HG03342 (cell line): ENCODE results near the gene APOO.
"Not testable (repeated sequence)": the region's sequence is repeated elsewhere in the genome, so short reads cannot be mapped to it uniquely, and the experiment has no call there.

Experiments used
- ATAC-seq: cut with Tn5 transposase; IDR thresholded peaks from one replicate; pipeline ENCODE4 v1.9.1; 2021; ENCODE audit warnings: mild to moderate bottlenecking, moderate library complexity; ENCODE audit not compliant: unreplicated experiment

APOO gene

GRCh38 chrX:23904096-23904495 lies 3.6 kb downstream of the APOO start:
- no peak for ATAC-seq

DNA sequence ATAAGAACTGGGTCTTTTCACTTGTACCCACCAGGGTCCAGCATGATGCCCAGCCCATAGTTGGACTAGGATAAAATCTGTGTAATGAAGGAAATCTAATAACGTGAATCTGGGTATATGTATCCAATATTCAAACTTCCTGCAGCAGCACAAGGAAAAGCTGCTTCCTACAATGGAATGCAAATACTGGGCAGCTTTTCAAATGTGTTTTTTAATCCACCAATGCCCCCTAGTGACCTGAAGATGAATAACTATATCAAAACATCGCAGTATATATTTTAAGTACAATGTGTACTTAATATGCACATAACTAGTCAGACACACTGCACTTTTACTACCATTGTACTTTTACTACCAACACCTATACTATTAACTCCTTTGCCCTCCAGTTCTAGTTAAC lies 5.3 kb downstream of the APOO start:
- no peak for ATAC-seq

- ATAC-seq, result peak; percentile 73
These were observed 5.9 kb downstream of the APOO start for GRCh38 chrX:23901805-23902204.

GRCh38 chrX:23901060-23901459 lies 6.7 kb downstream of the APOO start:
- ATAC-seq, result no peak

DNA sequence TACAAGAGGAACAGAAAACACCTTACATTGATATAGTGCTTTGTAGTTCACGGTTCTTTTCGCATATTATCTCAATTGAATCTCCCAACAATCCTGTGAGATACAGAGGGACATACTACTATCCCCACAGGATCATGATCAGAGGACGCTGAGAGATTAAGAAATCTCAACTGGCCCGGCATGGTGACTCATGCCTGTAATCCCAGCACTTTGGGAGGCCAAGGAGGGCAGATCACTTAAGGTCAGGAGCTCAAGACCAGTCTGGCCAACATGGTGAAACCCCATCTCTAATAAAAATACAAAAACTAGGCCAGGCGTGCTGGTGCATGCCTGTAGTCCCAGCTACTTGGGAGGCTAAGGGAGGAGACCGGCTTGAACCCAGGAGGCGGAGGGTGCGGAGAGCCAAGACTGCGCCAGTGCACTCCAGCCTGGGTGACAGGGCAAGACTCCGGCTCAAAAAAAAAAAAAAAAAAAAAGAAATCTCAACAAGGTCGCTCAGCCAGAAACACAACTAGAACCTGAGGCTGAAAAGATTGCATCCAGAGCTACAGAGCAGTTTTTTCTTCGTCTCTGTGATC lies 7.4 kb downstream of the APOO start:
- no peak for ATAC-seq

DNA sequence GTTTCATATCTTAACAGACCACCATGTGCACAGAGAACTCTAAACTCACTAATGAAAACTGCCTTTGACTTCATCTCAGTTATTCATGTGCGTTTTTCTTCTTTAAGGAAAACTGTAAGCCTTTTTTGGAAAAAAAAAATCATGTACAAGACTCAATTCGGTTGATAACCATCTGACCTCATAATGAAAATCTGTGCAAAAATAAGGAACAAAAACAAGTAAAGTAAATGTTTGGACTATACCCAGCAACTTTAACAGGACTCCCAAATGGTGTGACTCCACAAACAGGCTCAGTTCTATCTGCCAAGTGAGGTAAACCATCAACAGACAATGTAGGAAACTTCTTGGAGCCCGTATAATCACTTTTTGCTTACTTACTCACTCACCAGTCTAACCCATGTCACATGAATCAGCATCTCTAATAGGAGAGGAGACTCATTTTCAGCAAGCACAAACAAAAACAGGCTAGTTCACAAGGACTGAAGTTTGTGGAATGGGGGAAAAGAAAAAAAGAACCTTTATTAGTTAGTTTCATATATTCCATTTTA lies 9.3 kb downstream of the APOO start:
- ATAC-seq, result no peak

- ATAC-seq, result no peak
These were observed 10.8 kb downstream of the APOO start for GRCh38 chrX:23896981-23897380.

DNA sequence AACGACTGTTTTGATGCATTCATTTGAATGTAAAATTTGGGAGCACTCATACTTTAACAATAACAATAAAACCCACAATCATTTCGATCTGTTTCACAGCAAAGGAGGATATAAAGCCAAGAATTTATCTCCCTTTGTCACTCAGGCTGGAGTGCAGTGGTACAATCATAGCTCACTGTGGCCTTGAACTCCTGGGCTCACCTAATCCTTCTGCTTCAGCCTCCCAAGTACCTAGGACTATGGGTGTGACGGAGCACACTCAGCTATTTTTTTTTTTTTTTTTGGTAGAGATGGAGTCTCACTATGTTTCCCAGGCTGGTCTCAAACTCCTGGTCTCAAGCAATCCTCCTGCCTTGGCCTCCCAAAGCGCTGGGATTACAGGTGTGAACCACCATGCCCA lies 11.2 kb downstream of the APOO start:
- ATAC-seq, result not testable (repeated sequence)

DNA sequence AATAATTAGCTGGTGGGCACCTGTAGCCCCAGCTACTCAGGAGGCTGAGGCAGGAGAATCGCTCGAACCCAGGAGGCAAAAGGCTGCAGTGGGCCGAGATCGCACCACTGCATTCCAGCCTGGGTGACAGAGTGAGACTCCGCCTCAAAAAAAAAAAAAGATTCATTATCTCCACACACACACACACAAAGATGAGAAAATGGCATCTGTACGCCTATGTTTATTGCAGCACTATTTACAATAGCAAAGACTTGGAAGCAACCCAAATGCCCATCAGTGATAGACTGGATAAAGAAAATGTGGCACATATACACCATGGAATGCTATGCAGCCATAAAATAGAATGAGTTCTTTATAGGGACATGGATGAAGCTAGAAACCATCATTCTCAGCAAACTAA lies 12.7 kb downstream of the APOO start:
- ATAC-seq, result not testable (repeated sequence)

GRCh38 chrX:23890933-23891332 lies 16.8 kb downstream of the APOO start:
- ATAC-seq, result no peak

GRCh38 chrX:23888887-23889501 lies 18.7 kb downstream of the APOO start:
- ATAC-seq, result no peak

DNA sequence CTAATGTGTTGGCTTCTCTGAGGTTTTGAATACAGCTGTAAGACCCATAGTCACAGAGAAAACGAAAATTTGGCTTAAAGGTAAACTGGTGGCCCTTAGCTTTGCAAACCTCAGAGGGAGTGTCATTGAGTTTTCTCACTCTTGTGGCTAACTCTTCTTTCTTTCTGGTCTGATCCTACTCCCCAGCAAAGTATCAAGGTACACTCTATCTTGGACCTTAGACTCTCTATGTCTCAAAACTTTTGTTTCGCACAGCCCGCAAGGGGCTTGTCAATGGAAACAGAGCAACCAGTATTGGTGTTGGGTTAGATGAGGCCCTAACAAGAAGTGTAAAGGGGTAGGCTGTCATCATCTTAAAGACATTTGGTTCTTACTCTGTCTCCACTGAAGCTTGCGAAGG lies 19.8 kb downstream of the APOO start:
- no peak for ATAC-seq

GRCh38 chrX:23887451-23887850 lies 20.3 kb downstream of the APOO start:
- ATAC-seq, result no peak

- no peak for ATAC-seq
These were observed 21.9 kb downstream of the APOO start for GRCh38 chrX:23885803-23886202.

DNA sequence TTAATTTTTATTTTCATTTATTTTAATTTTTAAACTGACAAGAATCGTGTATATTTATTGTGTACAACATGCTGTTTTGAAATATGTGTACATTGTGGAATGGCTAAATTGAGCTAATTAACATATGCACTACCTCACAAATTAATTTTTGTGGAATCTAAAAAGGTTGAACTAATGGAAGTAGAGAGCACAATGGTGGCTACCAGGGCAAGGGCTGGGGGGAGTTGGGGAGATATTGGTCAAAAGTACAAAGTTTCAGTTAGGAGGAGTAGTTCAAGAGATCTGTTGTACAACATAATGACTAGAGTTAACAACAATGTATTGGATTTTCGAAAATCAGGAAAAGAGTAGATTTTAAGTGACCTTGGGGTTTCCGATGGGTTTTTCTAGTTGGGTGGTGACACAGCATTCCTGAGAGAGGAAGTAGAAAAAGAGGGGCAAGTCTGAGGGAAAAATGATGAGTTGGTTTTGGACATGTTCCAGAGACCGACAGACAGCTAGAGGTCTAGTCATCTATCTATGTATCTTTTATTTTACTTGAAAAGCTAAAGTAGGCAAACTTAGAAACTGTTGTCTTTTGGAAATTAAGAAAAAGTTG lies 23.2 kb downstream of the APOO start:
- no peak for ATAC-seq

DNA sequence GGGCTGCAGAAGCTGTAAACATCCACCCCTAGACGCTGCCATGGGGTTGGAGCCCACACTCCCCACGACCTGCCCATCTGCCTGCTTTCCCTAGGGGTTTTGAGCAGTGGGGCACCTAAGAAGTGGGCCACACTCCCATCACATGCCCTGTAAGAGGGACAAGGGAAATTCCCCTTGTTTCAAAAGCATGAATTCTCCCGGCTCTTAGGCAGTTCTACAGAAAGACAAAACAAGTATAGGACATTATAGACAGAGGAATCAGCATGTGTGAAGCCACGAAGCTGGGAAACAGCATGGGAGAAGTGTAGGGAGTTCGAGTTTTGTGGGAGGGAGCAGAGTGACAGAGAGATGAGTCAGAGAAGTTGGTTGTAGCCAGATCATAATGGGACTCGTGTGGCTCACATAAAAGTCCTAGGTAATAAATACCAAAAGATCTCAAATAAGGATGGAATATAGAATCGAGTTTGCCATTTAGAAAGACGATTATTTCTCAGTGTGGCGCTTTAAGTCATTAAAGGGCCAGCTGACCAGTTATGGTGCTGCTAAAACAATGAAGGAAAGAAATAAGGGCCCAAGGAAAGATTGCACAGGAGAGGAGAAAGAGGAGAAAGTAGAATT lies 23.9 kb downstream of the APOO start:
- no peak for ATAC-seq

GRCh38 chrX:23879380-23880090 lies 28.2 kb downstream of the APOO start:
- ATAC-seq, result no peak

DNA sequence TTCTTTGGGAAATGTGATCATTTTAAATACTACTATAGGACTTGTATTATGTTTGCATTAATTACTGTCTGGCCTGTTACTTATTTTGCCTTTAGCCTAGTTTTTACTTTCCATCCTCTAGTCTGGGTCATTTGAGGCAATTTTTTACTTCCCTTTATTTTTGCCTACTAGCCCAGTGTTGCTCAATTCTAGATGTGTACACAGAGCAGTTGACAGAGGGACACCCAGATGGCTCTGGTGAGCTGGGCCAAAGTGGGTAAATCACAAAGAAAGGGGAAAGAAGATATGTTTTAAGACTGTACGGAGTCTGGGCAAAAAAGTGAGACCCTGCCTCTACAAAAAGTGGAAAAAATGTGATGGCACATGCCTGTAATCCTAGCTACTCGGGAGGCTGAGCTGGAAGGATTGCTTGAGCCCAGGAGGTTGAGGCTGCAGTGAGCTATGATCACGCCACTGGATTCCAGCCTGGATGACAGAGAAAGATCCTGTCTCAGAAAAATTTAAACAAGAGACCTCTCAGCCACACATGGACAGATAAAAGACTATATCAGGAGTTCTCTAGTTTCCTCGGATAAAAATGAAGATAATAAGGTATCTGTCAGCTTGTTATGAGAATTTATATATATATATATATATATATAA lies 35.7 kb downstream of the APOO start:
- no peak for ATAC-seq

GRCh38 chrX:23870041-23870440 lies 37.7 kb downstream of the APOO start:
- ATAC-seq, result no peak

GRCh38 chrX:23864742-23865326 lies 42.9 kb downstream of the APOO start:
- no peak for ATAC-seq
